C4-2B (cell line): ENCODE data around the gene DLG2.
A peak's percentile ranks its signal among the peaks of the same experiment; 100 is the strongest.

Source experiments
- H3K27ac ChIP-seq: fragments of 450-650 bp; 2 replicates; pipeline ENCODE4 v1.5.1; 2017
- CTCF ChIP-seq: fragments of 450-650 bp; conservative IDR thresholded peaks from 2 replicates; pipeline ENCODE4 v1.5.1; 2017; ENCODE audit warnings: mild to moderate bottlenecking
- ZFX ChIP-seq: fragments of 450-650 bp; IDR thresholded peaks from 2 replicates; pipeline ENCODE4 v1.6.1; 2017

Gene DLG2

GRCh38 chr11:84389696-84390095 is 1237.4 kb downstream of the DLG2 start:
- TF ChIP-seq CTCF (no peak), ZFX (no peak)
- H3K27ac ChIP-seq = no peak overlapping the region

- no peak overlapping the region for H3K27ac ChIP-seq
- TF ChIP-seq CTCF = peak; percentile 89
- TF ChIP-seq ZFX = no peak
Observed at GRCh38 chr11:84384731-84385130, 1242.4 kb downstream of the DLG2 start.

- TF ChIP-seq ZFX (no peak), CTCF (no peak)
- H3K27ac ChIP-seq = no peak overlapping the region
Observed at GRCh38 chr11:84383576-84383975, 1243.6 kb downstream of the DLG2 start.

- H3K27ac ChIP-seq = no peak overlapping the region
- TF ChIP-seq CTCF (no peak), ZFX (no peak)
Observed at GRCh38 chr11:84381666-84382065, 1245.5 kb downstream of the DLG2 start.

DNA sequence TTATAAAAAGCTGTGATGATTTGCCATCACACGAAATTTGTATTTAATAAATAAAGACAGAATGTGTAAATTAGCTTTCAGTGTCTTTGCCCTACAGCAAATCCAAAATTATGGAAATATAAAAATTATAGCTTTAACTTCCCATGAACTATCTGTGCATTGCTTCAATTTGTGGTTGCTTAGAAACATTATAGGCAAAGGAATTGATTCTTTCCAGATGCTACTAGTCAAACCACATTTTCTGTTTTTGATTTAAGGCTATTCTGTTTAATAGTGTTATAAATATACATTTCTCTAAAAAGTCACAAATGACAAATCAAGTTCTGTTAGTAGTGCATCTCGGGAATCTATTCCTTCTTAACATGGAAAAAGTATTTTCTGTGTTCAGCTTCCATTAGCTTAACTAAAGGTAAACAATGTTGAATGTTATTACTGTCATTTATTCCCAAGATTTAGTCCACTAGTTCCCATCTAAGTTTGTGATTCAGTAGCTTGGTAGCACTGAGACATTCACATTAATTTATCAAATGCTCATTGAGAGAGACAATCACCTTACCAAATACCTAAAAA is 1254.7 kb downstream of the DLG2 start:
- H3K27ac ChIP-seq = no peak overlapping the region
- no peak for TF ChIP-seq ZFX
- TF ChIP-seq CTCF = no peak

DNA sequence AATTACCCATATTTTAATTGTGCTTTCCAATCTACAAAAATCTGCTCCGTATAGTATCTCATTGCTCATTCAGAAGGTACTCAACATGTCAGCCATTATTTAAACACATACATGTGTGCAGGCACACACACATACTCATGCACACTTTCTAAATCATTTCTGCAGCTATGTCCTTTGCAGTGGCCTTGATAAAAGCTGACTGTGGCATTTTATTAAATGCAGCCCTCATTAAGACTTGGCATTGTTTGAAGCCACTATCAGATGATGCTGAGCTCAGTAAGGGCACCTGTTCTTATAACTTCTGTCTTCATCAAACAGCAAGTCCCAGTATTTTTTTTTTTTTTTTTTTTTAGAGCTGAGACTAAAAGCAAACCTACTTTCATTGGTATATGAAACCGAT is 1269.1 kb downstream of the DLG2 start:
- no peak overlapping the region for H3K27ac ChIP-seq
- no peak for TF ChIP-seq CTCF
- no peak for TF ChIP-seq ZFX

DNA sequence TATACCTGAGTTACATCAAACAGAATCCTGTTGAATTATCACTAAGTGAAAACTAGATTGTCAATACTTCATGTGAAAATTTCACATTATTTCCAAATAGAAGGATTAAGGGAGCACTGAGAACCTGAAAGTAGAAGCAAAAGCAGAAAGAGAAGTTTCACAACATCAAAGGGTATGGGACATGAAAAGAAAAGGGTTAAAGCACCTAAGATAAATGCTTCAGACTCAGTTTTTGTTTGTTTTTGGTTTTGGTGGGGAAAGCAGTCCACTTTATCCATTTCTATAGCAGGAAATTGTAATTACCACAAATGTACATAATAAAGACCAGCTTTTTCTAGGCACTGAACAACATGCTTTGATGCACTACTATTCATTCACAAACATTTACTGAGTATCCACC is 1271.2 kb downstream of the DLG2 start:
- H3K27ac ChIP-seq = no peak overlapping the region
- no peak for TF ChIP-seq ZFX
- TF ChIP-seq CTCF = no peak
